Glutamatergic neuron (in vitro differentiated cells): ENCODE measurements around the gene ATP13A4. TPM values are rescaled to one million over a fixed set of nuclear protein-coding genes. Genes with fewer than 3 reads are reported as not detected.

Experiments
- DNase-seq: peaks from one replicate; pipeline ENCODE4 v3.0.0; 2022
- H3K27ac Mint-ChIP-seq: one replicate; pipeline ENCODE4 v1.8.0; 2020; ENCODE audit warnings: mild to moderate bottlenecking, mixed read lengths, inconsistent platforms; ENCODE audit not compliant: unreplicated experiment
- H3K27me3 Mint-ChIP-seq: one replicate; pipeline ENCODE4 v1.8.0; 2020; ENCODE audit warnings: mild to moderate bottlenecking, moderate library complexity, mixed read lengths, inconsistent platforms; ENCODE audit not compliant: unreplicated experiment
- H3K36me3 Mint-ChIP-seq: one replicate; pipeline ENCODE4 v1.8.0; 2020; ENCODE audit warnings: mild to moderate bottlenecking, mixed read lengths, inconsistent platforms; ENCODE audit not compliant: unreplicated experiment
- H3K4me1 Mint-ChIP-seq: one replicate; pipeline ENCODE4 v1.8.0; 2020; ENCODE audit warnings: mild to moderate bottlenecking, low read depth, mixed read lengths, inconsistent platforms; ENCODE audit not compliant: unreplicated experiment
- H3K4me3 Mint-ChIP-seq: one replicate; pipeline ENCODE4 v1.8.0; 2020; ENCODE audit warnings: mild to moderate bottlenecking, mixed read lengths, inconsistent platforms; ENCODE audit not compliant: unreplicated experiment
- H3K9me3 Mint-ChIP-seq: one replicate; pipeline ENCODE4 v1.8.0; 2020; ENCODE audit warnings: mild to moderate bottlenecking, moderate library complexity, mixed read lengths, inconsistent platforms; ENCODE audit not compliant: unreplicated experiment
- total RNA-seq: library from RNA; stranded (reverse); fragmentation: NEBNext Ultra II Directional; extraction: Animal tissue kit (Norgen Biotek cat#: 25700); gene quantifications from one replicate; pipeline ENCODE4 v1.2.1, GENCODE V29; 2021; ENCODE audit not compliant: unreplicated experiment
- TF ChIP-seq, protein P1 (sequence below): fragments of 200-600 bp; sonication (generic); IDR thresholded peaks from one replicate; pipeline ENCODE4 v1.5.0; 2021; ENCODE audit not compliant: partially characterized antibody, unreplicated experiment

The ATP13A4 gene
- total RNA-seq, 1 donor from 2014 or later: 0.93 TPM

DNA sequence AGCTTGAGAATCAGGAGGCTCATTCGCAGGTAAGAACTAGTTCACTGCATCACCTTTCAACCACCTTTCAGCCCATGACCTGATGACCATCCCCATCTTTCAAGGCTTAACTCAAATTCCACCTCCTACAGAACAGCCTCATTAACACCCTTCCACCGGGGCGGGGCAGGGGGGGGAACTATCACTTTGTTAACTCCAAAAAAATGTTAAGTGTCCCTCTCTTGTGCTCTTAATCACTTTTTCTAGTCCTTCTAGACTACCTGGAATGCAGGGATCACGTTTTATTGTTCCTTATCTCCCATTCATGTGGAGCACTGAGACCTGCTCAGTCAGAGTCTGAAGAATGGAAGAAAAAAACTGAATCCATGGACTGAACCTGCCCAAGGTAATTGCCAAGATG, 51.8 kb downstream of the ATP13A4 start:
- Mint-ChIP-seq H3K36me3 (no peaks in the 10 kb centered on the region), H3K9me3 (no peaks in the 10 kb centered on the region), H3K4me3 (no peak overlapping the region), H3K27me3 (peaks cover 1% of the 10 kb centered on the region), H3K4me1 (no peaks in the 10 kb centered on the region), H3K27ac (no peak overlapping the region)
- no peak for DNase-seq
- TF ChIP-seq, protein P1, sequence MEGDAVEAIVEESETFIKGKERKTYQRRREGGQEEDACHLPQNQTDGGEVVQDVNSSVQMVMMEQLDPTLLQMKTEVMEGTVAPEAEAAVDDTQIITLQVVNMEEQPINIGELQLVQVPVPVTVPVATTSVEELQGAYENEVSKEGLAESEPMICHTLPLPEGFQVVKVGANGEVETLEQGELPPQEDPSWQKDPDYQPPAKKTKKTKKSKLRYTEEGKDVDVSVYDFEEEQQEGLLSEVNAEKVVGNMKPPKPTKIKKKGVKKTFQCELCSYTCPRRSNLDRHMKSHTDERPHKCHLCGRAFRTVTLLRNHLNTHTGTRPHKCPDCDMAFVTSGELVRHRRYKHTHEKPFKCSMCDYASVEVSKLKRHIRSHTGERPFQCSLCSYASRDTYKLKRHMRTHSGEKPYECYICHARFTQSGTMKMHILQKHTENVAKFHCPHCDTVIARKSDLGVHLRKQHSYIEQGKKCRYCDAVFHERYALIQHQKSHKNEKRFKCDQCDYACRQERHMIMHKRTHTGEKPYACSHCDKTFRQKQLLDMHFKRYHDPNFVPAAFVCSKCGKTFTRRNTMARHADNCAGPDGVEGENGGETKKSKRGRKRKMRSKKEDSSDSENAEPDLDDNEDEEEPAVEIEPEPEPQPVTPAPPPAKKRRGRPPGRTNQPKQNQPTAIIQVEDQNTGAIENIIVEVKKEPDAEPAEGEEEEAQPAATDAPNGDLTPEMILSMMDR: no peak

DNA sequence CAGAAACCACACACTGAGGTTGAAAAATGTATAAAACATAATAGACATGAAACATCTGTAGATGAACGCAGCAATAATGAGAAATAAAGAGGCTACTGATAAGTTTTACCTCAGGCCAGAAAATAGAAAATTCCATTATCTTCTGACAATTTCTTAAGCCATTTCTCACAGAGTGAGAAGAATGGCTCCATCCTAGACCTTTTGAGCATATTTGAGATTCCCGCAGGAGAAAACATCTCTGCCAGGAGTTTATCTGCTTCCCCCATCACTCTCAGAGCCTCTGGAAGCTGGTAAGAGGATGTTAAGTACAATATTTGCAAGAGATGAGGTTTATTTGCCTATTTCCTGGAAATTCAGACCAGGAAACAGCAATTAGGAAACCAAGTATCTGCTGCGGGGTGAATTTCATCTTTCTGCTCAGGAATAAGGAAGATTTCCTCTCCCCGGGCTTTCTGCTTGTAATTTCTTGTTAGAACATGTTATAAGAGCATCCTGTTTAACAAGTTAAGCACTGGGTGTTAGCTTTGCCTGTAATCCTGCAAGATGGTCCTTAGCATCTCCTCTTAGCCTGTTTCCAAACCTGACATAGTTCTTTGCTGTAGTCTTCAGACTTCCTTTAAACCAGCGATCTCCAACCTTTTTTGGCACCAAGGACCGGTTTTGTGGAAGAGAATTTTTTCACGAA, 54.8 kb downstream of the ATP13A4 start:
- H3K27ac Mint-ChIP-seq: no peak overlapping the region
- peaks cover 1% of the 10 kb centered on the region for H3K27me3 Mint-ChIP-seq

DNA sequence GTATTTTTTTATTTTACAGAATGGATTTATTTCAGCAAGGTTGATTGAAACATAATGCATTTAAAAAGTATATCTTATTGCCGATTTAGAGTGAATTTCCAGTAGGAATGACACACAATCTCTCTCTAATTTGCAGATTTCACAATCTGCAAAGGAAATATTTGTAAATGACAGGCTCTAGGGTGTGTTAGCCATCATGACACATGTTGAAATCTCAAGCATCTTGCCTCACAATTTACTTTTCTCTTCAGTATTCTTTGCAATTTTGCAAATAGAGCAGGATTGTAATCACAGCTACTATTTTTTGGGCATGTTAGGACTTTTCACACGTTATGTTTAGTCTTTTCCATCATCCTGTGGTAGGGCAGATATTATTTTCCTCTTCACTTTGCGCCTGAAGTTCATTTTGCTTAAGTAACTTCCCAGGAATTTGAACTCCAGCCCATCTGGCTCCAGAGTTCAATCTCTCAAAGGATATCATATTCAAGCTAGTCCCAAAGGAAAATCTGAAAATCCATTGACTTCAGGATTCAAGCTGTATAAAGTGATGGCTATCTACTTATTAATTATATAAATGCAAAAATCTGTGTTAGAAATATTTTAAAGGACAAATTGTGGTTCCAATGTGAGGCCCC, 55.4 kb downstream of the ATP13A4 start:
- H3K27ac Mint-ChIP-seq: no peak overlapping the region
- no peaks in the 10 kb centered on the region for H3K4me1 Mint-ChIP-seq

More for the DNA sequence above, 54.8 kb downstream of the ATP13A4 start:
- DNase-seq: no peak
- no peak overlapping the region for H3K4me3 Mint-ChIP-seq
- H3K4me1 Mint-ChIP-seq: no peaks in the 10 kb centered on the region
- H3K9me3 Mint-ChIP-seq: no peaks in the 10 kb centered on the region
- TF ChIP-seq, protein P1: no peak
- no peaks in the 10 kb centered on the region for H3K36me3 Mint-ChIP-seq

DNA sequence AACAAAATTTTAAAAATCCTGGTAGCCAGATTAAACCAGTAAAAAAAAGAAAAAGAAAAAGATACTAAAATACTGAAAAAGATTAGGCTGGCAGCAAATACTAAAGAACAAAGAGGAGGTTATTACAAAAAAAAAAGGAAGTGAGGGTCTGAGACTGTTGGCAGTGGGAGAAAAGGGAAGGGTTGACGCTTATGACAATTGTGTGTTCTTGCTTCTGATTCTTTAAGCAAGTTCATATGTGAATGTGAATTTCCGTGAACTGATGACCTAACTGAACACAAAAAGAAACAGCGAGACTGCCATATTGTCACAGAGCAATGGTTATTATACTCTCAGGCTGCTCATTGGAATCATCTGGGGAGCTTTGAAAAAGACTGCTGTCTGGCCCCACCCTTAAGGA, 56.5 kb downstream of the ATP13A4 start:
- TF ChIP-seq, protein P1: no peak
- DNase-seq: no peak
- no peak overlapping the region for H3K4me3 Mint-ChIP-seq
- H3K27me3 Mint-ChIP-seq: peaks cover 1% of the 10 kb centered on the region
- H3K4me1 Mint-ChIP-seq: no peaks in the 10 kb centered on the region
- no peaks in the 10 kb centered on the region for H3K9me3 Mint-ChIP-seq
- no peaks in the 10 kb centered on the region for H3K36me3 Mint-ChIP-seq
- no peak overlapping the region for H3K27ac Mint-ChIP-seq

More for the DNA sequence above, 55.4 kb downstream of the ATP13A4 start:
- Mint-ChIP-seq H3K4me3 (no peak overlapping the region), H3K9me3 (no peaks in the 10 kb centered on the region), H3K27me3 (peaks cover 1% of the 10 kb centered on the region), H3K36me3 (no peaks in the 10 kb centered on the region)
- no peak for DNase-seq
- TF ChIP-seq, protein P1: no peak

DNA sequence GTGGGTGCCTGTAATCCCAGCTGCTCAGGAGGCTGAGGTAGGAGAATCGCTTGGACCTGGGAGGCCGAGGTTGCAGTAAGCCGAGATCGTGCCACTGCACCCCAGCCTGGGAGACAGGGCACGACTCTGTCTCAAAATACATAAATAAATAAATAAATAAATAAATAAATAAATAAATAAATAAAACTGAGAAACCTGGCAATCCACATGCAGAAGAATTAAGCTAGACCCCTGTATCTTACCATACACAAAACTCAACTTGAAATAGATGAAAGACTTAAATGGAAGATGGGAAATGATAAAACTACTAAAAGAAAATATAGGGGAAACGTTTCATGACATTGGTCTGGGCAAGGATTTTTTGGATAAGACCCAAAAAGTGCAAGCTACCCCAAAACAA, 58.0 kb downstream of the ATP13A4 start:
- no peak for DNase-seq
- no peaks in the 10 kb centered on the region for H3K36me3 Mint-ChIP-seq
- H3K9me3 Mint-ChIP-seq: no peaks in the 10 kb centered on the region
- TF ChIP-seq, protein P1: no peak
- no peak overlapping the region for H3K27ac Mint-ChIP-seq
- H3K27me3 Mint-ChIP-seq: peaks cover 1% of the 10 kb centered on the region
- no peaks in the 10 kb centered on the region for H3K4me1 Mint-ChIP-seq
- no peak overlapping the region for H3K4me3 Mint-ChIP-seq
